ENCODE measurements around the gene CHST6. TPM values are rescaled to one million over a fixed set of nuclear protein-coding genes. Genes with fewer than 3 reads are reported as not detected.

The CHST6 gene
- total and polyA plus RNA-seq, 9 of the 15 experiments (the other 6 are each of a cell fraction or from before 2014, with no cell fraction given) = 0.01 to 0.05 (median 0.02) TPM; not detected in 6

DNA sequence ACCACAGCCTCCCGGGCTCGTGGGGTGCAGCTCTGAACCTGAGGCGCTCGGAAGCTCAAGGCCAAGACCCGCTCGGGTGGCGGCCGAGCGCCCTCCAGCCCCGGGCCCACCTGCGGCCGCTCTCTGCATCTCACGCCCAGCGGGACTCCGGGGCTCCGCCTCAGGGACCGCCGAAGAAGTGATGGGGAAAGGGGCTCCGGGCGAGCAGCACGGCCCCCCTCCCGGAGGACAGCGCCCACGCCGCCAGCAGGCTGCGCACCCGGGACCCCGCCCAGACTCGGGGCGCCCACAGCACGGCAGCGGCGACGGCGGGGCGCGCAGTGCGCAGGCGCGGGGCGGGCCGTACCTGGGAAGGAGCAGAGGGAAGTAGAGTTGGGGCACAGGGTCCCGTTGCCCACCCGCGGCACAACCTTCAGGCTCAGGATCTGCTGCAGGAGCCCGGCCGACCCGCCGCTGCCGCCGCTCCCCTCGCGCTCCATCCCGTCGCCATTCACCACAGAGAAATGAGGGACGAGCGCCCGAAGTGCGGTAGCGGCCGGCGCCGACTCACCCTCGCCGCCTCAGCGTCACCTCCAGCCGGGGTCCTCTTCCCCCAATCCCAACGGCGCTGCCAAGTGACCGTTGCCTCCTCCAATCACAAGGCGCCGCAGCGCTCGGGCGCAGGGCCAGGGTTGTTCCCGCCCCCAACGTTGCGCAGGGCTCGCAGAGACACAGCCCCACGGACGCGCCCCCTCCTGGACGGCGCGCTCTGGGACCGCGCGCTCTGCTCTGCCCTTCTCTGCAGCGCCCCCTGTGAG is 30.9 kb downstream of the CHST6 start, which contains the start of gene TMEM170A (continued):
- TF ChIP-seq MED1 (CRISPR knock-in tag; IDR thresholded peaks at IDR 0.05; ENCODE audit: borderline replicate concordance) (no peak), RHOXF2B (CRISPR knock-in tag; conservative IDR thresholded peaks at IDR 0.05) (0 out of 2 replicates have a peak, but pooled peaks have one; percentile 31), EWSR1 (IDR thresholded peaks at IDR 0.05; ENCODE audit: borderline replicate concordance, low read depth, partially characterized antibody) (no peak), CBX8 (IDR thresholded peaks at IDR 0.05; ENCODE audit: borderline replicate concordance, extremely low read depth, low read depth, low read length, poor library complexity, severe bottlenecking) (no peak), ZZZ3 (IDR thresholded peaks at IDR 0.05) (no peak), YY1 (IDR thresholded peaks at IDR 0.05; ENCODE audit: borderline replicate concordance in 1 of 3, control insufficient read depth in 1 of 3, extremely low read depth in 1 of 3, insufficient read depth in 3 of 3, insufficient read length in 1 of 3, insufficient replicate concordance in 2 of 3, low read depth in 1 of 3, low read length in 2 of 3) (peak in 1 of 3 experiments; percentile 6), RB1 (IDR thresholded peaks at IDR 0.05; ENCODE audit: low read depth) (peak; percentile 99), ZNF644 (tag; IDR thresholded peaks at IDR 0.05; ENCODE audit: low read depth) (no peak), HNRNPH1 (optimal IDR thresholded peaks at IDR 0.05; ENCODE audit: low read depth, low read length) (no peak), SAFB2 (IDR thresholded peaks at IDR 0.05; ENCODE audit: borderline replicate concordance, low read depth, low read length, severe bottlenecking) (no peak), SMARCE1 (IDR thresholded peaks at IDR 0.05) (no peak; the same call in none of the 2 replicates), ZNF583 (CRISPR knock-in tag; IDR thresholded peaks at IDR 0.05) (no peak), HLTF (IDR thresholded peaks at IDR 0.05) (no peak), CREM (IDR thresholded peaks at IDR 0.05; ENCODE audit: low read depth) (no peak; the same call in none of the 2 replicates), HSF4 (CRISPR knock-in tag; IDR thresholded peaks at IDR 0.05; ENCODE audit: borderline replicate concordance) (no peak), NR2C1 (IDR thresholded peaks at IDR 0.05) (no peak), NR2C1 (tag; IDR thresholded peaks at IDR 0.05) (no peak), C11orf30 (IDR thresholded peaks at IDR 0.05; ENCODE audit: low read depth) (peak; percentile 62; the same call in 1 of the 2 replicates), SRSF7 (optimal IDR thresholded peaks at IDR 0.05; ENCODE audit: low read depth, low read length) (no peak)
- TF ChIP-seq, protein P1, sequence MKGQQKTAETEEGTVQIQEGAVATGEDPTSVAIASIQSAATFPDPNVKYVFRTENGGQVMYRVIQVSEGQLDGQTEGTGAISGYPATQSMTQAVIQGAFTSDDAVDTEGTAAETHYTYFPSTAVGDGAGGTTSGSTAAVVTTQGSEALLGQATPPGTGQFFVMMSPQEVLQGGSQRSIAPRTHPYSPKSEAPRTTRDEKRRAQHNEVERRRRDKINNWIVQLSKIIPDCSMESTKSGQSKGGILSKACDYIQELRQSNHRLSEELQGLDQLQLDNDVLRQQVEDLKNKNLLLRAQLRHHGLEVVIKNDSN (CRISPR knock-in tag; IDR thresholded peaks at IDR 0.05) = peak; percentile 28; the same call in 1 of the 2 replicates
- TF ChIP-seq, protein P2, sequence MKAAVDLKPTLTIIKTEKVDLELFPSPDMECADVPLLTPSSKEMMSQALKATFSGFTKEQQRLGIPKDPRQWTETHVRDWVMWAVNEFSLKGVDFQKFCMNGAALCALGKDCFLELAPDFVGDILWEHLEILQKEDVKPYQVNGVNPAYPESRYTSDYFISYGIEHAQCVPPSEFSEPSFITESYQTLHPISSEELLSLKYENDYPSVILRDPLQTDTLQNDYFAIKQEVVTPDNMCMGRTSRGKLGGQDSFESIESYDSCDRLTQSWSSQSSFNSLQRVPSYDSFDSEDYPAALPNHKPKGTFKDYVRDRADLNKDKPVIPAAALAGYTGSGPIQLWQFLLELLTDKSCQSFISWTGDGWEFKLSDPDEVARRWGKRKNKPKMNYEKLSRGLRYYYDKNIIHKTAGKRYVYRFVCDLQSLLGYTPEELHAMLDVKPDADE (conservative IDR thresholded peaks at IDR 0.05; ENCODE audit: control insufficient read depth, low read depth, low read length) = peak; percentile 51; the same call in 1 of the 2 replicates
- TF ChIP-seq, protein P3, sequence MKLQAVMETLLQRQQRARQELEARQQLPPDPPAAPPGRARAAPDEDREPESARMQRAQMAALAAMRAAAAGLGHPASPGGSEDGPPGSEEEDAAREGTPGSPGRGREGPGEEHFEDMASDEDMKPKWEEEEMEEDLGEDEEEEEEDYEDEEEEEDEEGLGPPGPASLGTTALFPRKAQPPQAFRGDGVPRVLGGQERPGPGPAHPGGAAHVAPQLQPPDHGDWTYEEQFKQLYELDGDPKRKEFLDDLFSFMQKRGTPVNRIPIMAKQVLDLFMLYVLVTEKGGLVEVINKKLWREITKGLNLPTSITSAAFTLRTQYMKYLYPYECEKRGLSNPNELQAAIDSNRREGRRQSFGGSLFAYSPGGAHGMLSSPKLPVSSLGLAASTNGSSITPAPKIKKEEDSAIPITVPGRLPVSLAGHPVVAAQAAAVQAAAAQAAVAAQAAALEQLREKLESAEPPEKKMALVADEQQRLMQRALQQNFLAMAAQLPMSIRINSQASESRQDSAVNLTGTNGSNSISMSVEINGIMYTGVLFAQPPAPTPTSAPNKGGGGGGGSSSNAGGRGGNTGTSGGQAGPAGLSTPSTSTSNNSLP (IDR thresholded peaks at IDR 0.05; ENCODE audit: borderline replicate concordance, low read depth, low read length) = no peak
- TF ChIP-seq, protein P4, sequence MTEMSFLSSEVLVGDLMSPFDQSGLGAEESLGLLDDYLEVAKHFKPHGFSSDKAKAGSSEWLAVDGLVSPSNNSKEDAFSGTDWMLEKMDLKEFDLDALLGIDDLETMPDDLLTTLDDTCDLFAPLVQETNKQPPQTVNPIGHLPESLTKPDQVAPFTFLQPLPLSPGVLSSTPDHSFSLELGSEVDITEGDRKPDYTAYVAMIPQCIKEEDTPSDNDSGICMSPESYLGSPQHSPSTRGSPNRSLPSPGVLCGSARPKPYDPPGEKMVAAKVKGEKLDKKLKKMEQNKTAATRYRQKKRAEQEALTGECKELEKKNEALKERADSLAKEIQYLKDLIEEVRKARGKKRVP (CRISPR knock-in tag; IDR thresholded peaks at IDR 0.05) = no peak

Data from K562 (cell line).